ENCODE measurements around the gene MARS1.

DNA sequence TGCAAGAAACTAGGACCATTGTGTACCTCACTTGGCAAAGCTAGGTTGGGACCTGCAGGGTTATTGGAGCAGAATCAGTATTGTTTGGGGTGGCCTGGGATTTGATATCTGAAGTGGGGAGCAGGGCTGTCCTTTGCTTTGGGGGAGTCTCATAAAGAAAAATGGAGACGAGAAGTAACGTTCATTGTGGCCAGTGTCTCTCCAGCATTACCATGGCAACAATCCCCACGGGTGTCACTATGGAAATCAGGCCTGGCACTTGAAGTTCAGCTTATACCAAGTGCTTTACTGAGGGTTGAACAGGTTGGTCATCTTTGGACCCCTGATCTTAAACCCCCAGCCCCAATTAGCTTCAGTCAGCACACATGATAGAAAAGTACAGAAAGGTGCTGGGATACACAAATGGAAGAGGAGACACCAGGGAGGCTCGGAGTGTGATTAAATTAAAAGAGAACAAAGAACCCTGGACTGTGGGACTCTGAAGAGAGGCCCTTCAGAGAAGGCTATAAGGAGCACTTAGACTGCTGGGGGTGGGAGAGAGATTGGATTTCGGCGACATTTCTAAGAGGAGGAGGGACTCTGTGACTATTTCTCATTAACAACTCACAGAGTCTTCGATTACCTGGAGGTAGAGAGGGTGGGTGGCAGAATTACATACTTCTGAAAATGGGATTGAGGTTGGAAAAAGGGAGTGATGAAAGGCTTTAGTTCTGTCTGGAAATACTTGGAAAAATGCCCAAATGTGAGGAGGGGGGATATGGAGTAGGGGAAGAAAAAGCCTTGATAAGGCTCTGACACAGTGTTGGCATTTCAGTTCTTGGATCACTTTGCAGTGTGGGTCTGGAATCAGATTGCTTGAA lies 65.7 kb downstream of the MARS1 start:
- TF ChIP-seq CTCF (IDR thresholded peaks at IDR 0.05) (no peak), POLR2A (IDR thresholded peaks at IDR 0.05) (no peak)
